ENCODE measurements around the gene FDX1. TPM values are rescaled to one million over a fixed set of nuclear protein-coding genes. Genes with fewer than 3 reads are reported as not detected.
A peak's percentile ranks its signal among the peaks of the same experiment; 100 is the strongest.

FDX1 gene
- total RNA-seq, 2 donors from 2014 or later, result 7.7 to 8.0 TPM

DNA sequence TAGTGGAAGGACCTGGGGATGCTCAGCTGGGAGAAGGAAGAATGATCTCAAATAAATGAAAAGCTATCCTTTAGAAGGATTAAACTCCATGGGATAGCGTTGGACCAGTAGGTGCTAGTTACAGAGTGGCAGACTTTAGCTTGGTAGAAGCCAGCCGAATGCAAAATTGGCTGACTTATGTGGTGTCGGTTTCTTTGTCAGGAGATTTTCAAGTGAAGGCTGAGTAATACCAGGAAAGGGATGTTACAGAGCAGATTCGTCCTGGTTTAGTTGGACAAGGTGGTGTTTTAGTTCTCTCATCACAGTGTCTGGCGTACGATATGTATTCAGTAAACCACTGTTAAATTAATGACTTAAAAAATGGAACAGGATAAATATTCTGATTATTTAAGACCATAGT lies 26.0 kb downstream of the FDX1 start:
- ATAC-seq (replicated peaks in 1 of 2), result peak; percentile 54 to 70
- Mint-ChIP-seq H3K4me1 (ENCODE audit: low read depth) (peaks cover 52% of the 10 kb centered on the region), H3K36me3 (ENCODE audit: insufficient read depth in 2 of 2) (peaks cover 3 to 4% of the 10 kb centered on the region in 2 donors), H3K27me3 (ENCODE audit: low read depth) (no peaks in the 10 kb centered on the region), H3K9me3 (no peaks in the 10 kb centered on the region), H3K4me3 (peak overlapping the region in 1 of 2 donors; percentile 41), H3K27ac (peak overlapping the region; percentile 13)
- peak; percentile 18 to 20 for DNase-seq

DNA sequence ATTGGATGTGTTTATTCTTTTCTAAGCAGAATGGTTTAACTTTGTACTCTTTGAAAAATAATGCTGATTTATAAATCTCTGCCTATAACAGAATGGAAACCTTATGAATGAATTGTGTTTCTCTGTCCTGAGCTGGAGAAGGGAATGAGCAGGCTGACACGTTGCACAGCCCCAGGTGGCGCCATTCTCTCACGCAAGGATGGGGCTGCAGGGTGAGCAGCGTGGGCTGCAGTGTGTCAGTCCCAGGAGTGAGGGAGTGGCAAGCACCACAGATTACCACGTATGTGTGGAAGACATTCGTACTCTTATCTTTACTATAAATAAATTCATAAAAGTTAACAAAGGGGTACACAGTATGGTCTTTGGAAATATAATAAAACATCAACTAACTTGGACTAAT lies 33.4 kb downstream of the FDX1 start:
- Mint-ChIP-seq H3K4me3 (no peak overlapping the region), H3K27me3 (ENCODE audit: low read depth) (no peaks in the 10 kb centered on the region), H3K9me3 (no peaks in the 10 kb centered on the region), H3K4me1 (ENCODE audit: low read depth) (no peaks in the 10 kb centered on the region), H3K36me3 (ENCODE audit: insufficient read depth in 2 of 2) (no peaks in the 10 kb centered on the region), H3K27ac (no peak overlapping the region)
- ATAC-seq (replicated peaks in 1 of 2) (peak in 1 of 2 donors; percentile 68), DNase-seq (peak; percentile 29)

DNA sequence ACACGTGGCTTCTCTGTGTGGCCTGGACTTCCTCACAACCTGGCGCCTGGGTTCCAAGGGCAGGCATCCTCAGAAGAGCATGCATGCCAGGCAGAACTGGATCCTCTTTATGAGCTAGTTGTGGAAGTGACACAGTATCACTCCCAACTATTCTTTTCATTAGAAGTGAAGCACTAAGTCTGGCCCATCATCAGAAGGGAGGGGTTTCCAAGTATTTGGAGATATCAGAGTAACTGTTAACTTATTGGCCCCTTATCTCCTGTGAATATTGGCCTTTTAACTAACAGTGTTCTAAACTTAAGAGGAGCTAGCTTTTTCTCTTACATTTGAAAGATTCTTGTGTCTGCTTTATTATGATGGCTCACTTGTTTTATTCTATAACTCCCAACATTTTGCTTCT lies 35.5 kb downstream of the FDX1 start:
- Mint-ChIP-seq H3K4me3 (no peak overlapping the region), H3K27me3 (ENCODE audit: low read depth) (no peaks in the 10 kb centered on the region), H3K9me3 (no peaks in the 10 kb centered on the region), H3K36me3 (ENCODE audit: insufficient read depth in 2 of 2) (peaks cover 0 to 2% of the 10 kb centered on the region in 2 donors), H3K27ac (no peak overlapping the region), H3K4me1 (ENCODE audit: low read depth) (no peaks in the 10 kb centered on the region)
- DNase-seq, result no peak
- ATAC-seq (replicated peaks in 1 of 2), result no peak

DNA sequence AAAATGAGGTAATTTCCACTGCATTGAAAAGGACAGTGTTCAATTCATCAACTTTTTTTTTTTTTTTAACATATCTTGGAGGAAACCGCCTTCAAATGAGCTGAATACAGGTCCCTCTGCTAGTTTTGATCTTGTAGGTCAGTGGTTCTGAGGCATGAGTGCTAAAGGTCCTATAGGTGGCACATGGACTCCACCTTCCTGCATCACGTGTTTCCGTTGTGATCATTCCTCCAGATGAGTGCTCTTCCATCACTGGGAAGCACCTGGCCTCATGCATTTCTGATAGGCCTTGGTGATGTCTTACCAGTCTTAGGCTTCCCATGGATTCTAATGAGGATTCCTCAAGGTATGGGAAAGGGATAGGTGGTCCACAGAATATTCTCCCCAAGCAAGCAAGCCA lies 37.8 kb downstream of the FDX1 start:
- Mint-ChIP-seq H3K9me3 (no peaks in the 10 kb centered on the region), H3K27ac (no peak overlapping the region), H3K36me3 (ENCODE audit: insufficient read depth in 2 of 2) (peaks cover 0 to 2% of the 10 kb centered on the region in 2 donors), H3K4me1 (ENCODE audit: low read depth) (peaks cover 6% of the 10 kb centered on the region), H3K4me3 (no peak overlapping the region), H3K27me3 (ENCODE audit: low read depth) (no peaks in the 10 kb centered on the region)
- DNase-seq, result no peak
- ATAC-seq (replicated peaks in 1 of 2), result no peak

DNA sequence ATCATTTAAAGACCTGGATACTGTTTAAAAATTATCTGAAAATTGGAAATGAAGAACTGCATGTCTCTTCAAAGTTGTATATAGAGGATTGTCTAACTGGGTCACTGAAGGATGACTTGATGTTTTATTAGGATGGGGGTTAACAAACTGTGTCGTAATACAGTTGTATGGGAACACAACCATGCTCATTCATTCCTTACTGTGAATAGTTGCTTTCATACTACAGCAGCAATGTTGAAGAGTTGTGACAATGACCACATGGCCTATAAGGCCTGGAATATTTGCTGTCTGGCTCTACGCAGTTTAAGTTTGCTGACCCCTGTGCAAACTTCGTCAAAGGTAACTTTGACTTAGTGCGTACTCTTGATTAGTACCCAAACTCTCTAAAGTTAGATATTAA lies 38.4 kb downstream of the FDX1 start:
- H3K4me1 Mint-ChIP-seq (ENCODE audit: low read depth), result peaks cover 6% of the 10 kb centered on the region
- peaks cover 0 to 2% of the 10 kb centered on the region in 2 donors for H3K36me3 Mint-ChIP-seq (ENCODE audit: insufficient read depth in 2 of 2)
- ATAC-seq (replicated peaks in 1 of 2) (no peak), DNase-seq (no peak)
- no peak overlapping the region for H3K4me3 Mint-ChIP-seq
- H3K9me3 Mint-ChIP-seq, result no peaks in the 10 kb centered on the region
- H3K27me3 Mint-ChIP-seq (ENCODE audit: low read depth), result no peaks in the 10 kb centered on the region
- no peak overlapping the region for H3K27ac Mint-ChIP-seq

DNA sequence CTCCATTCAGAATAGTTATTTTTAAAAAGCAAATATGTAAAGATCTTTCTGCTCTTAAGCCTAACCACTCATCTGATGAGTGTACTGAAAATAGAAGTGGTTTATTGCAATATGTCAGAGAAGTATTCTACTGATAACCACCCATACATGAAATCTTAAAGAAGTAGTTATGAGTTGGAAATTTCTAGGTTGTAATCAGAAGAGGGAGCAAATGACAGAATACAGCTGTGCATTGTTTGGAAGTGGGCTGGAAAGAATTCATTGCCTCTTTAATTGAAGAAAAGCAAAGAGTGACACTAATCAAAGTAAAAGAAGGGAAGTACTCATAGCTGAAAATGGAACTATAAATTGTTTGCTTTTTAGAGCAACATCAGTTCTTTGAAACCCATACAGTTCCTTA lies 39.4 kb downstream of the FDX1 start:
- ATAC-seq (replicated peaks in 1 of 2) (no peak), DNase-seq (no peak)
- H3K9me3 Mint-ChIP-seq, result no peaks in the 10 kb centered on the region
- no peak overlapping the region for H3K4me3 Mint-ChIP-seq
- H3K36me3 Mint-ChIP-seq (ENCODE audit: insufficient read depth in 2 of 2), result peaks cover 0 to 2% of the 10 kb centered on the region in 2 donors
- H3K27me3 Mint-ChIP-seq (ENCODE audit: low read depth), result no peaks in the 10 kb centered on the region
- H3K27ac Mint-ChIP-seq, result no peak overlapping the region
- H3K4me1 Mint-ChIP-seq (ENCODE audit: low read depth), result peaks cover 6% of the 10 kb centered on the region

DNA sequence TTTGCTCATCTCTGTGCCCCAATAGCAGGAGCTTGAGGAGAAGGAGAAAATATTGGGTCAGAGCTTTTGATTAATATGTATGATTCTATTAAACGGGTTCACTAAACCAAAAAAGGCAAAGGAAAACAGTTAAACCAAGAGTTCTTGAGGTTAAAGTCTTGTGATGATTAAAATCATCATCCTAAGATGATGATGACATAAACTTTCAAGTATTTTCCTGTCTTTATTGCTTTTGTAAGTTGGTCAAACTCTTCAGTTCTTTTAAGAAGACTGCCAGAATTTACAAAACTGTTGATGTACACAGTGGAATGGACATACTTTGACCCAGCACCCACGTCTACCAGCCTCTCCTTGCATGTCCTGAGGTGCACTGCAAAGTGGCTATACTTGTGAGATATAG lies 41.0 kb downstream of the FDX1 start:
- Mint-ChIP-seq H3K36me3 (ENCODE audit: insufficient read depth in 2 of 2) (peaks cover 0 to 2% of the 10 kb centered on the region in 2 donors), H3K4me1 (ENCODE audit: low read depth) (peaks cover 6% of the 10 kb centered on the region), H3K9me3 (no peaks in the 10 kb centered on the region), H3K4me3 (no peak overlapping the region), H3K27ac (no peak overlapping the region), H3K27me3 (ENCODE audit: low read depth) (no peaks in the 10 kb centered on the region)
- ATAC-seq (replicated peaks in 1 of 2), result no peak
- DNase-seq, result no peak

DNA sequence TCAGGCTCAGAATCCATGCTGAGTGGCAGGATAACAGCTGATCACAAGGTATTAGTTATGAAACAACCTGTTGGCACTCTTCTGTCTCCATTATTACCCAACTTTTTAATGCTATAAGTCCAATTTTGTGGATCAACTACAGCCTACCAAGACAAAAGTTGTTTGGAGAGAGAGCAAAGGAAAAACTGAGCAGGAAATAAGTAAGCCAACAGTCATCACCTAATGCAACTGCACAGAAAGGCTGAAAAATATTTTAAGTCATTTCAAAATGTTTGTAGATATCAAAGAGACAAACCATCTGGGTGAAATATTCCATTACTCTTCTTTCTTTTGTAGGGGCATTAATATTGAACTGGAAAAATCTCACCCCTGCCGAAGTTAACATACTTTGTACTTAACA lies 41.6 kb downstream of the FDX1 start:
- Mint-ChIP-seq H3K4me1 (ENCODE audit: low read depth) (peaks cover 6% of the 10 kb centered on the region), H3K36me3 (ENCODE audit: insufficient read depth in 2 of 2) (peaks cover 0 to 2% of the 10 kb centered on the region in 2 donors), H3K4me3 (no peak overlapping the region), H3K27ac (no peak overlapping the region), H3K27me3 (ENCODE audit: low read depth) (no peaks in the 10 kb centered on the region), H3K9me3 (no peaks in the 10 kb centered on the region)
- ATAC-seq (replicated peaks in 1 of 2) (no peak), DNase-seq (no peak)

DNA sequence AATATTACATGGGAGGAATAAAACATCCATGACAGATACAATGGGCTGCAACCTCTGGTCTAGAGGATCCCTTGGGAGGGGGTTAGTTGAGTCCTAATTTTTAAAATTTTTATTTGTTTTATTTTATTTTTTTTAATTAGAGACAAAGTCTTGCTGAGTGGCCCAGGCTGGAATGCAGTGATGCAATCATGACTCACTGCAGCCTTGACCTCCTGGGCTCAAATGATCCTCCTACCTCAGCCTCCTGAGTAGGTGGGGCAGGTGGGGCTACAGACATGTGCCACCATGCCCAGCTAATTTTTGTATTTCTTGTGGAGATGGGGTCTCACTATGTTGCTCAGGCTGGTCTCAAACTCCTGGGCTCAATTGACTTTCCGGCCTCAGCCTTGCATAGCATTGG lies 43.1 kb downstream of the FDX1 start:
- H3K4me1 Mint-ChIP-seq (ENCODE audit: low read depth), result peaks cover 6% of the 10 kb centered on the region
- H3K36me3 Mint-ChIP-seq (ENCODE audit: insufficient read depth in 2 of 2), result peaks cover 0 to 2% of the 10 kb centered on the region in 2 donors
- no peak for DNase-seq

DNA sequence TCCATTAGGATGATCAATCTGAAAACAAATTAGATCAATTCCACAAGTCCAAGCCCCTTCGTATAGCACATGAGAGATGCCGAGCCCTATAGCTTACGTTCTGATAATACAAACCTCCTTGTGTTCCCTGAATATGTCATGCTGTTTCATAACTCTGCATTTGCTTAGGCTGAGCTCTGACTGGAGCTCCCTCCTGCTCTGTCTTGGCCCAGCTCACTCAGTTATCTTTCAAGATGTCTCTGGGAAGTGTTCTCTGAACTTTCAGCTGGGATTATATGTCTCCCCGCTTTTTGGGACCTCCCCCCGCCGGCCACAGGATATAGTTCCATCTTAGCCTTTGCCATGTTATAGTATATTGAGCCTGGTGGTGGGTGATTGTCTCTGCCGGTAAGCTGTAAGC lies 44.0 kb downstream of the FDX1 start:
- Mint-ChIP-seq H3K4me1 (ENCODE audit: low read depth) (peaks cover 6% of the 10 kb centered on the region), H3K36me3 (ENCODE audit: insufficient read depth in 2 of 2) (no peaks in the 10 kb centered on the region), H3K4me3 (no peak overlapping the region), H3K27ac (no peak overlapping the region), H3K9me3 (no peaks in the 10 kb centered on the region), H3K27me3 (ENCODE audit: low read depth) (no peaks in the 10 kb centered on the region)
- ATAC-seq (replicated peaks in 1 of 2), result no peak
- no peak for DNase-seq

More for the DNA sequence above, 43.1 kb downstream of the FDX1 start:
- Mint-ChIP-seq H3K27me3 (ENCODE audit: low read depth) (no peaks in the 10 kb centered on the region), H3K27ac (no peak overlapping the region), H3K4me3 (no peak overlapping the region), H3K9me3 (no peaks in the 10 kb centered on the region)
- ATAC-seq (replicated peaks in 1 of 2), result no peak

DNA sequence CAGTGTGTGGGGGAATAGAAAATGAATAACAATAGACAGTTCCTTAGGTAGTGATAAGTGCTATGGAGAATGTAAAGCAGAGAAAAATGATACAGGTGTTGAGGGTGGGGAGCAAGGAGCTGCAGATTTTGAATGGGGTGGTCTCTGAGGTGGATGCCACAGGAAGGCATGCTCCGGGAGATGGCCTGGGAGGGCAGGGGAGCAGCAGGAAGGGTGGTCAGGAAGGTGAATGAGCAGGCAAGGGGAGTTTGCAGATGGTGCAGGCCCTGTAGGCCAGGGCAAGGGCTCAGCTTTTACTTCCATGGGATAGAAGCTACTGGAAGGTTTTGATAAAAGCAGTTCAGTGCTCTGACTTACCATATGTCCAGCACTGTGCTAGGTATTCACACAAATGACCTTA lies 44.8 kb downstream of the FDX1 start:
- H3K36me3 Mint-ChIP-seq (ENCODE audit: insufficient read depth in 2 of 2), result no peaks in the 10 kb centered on the region
- DNase-seq (no peak), ATAC-seq (replicated peaks in 1 of 2) (no peak)
- H3K9me3 Mint-ChIP-seq, result no peaks in the 10 kb centered on the region
- peaks cover 6% of the 10 kb centered on the region for H3K4me1 Mint-ChIP-seq (ENCODE audit: low read depth)
- H3K27me3 Mint-ChIP-seq (ENCODE audit: low read depth), result no peaks in the 10 kb centered on the region
- H3K27ac Mint-ChIP-seq, result no peak overlapping the region
- H3K4me3 Mint-ChIP-seq, result no peak overlapping the region

DNA sequence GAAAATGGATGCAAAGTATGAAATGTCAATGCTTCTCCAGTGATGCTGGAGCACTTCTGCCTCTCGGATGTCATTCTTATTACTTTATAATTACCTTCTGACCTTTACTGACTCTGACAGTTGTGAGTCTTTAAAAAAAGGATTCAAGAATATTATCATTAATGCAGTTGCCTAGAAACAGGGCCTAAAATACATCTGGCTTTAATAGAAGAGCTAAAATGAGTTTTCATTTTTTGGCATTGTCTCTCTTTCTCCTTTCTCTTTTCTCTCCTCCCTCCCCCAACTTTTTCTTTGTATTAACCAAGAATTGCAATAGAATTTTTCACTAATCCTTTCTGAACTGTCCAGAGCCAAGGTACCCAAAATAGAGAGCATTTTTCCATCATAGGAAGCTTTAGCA lies 45.9 kb downstream of the FDX1 start:
- peaks cover 5% of the 10 kb centered on the region for H3K4me1 Mint-ChIP-seq (ENCODE audit: low read depth)
- no peaks in the 10 kb centered on the region for H3K9me3 Mint-ChIP-seq
- ATAC-seq (replicated peaks in 1 of 2), result no peak
- H3K36me3 Mint-ChIP-seq (ENCODE audit: insufficient read depth in 2 of 2), result no peaks in the 10 kb centered on the region
- DNase-seq, result no peak
- no peaks in the 10 kb centered on the region for H3K27me3 Mint-ChIP-seq (ENCODE audit: low read depth)
- no peak overlapping the region for H3K4me3 Mint-ChIP-seq
- no peak overlapping the region for H3K27ac Mint-ChIP-seq

DNA sequence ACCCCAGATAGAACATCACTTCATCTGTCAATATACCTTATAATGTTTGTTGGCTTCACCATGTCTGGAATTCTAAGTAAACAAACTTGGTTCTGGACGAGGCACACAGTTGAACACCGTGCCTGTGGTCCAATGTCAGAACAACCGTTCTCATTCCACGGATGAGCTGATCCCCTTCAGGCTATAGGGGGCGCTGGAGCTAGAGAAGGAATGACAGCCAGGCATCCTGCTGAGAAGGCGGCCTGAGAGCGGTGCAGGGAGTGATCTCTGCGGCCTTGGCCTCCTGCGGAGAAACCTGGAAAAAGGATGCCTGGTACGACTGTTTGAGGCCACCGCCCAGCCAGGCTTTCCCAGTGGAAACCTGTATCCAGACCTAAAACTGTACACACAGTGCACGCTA lies 48.7 kb downstream of the FDX1 start:
- Mint-ChIP-seq H3K4me1 (ENCODE audit: low read depth) (no peaks in the 10 kb centered on the region), H3K27ac (no peak overlapping the region), H3K9me3 (no peaks in the 10 kb centered on the region), H3K4me3 (no peak overlapping the region), H3K27me3 (ENCODE audit: low read depth) (no peaks in the 10 kb centered on the region), H3K36me3 (ENCODE audit: insufficient read depth in 2 of 2) (no peaks in the 10 kb centered on the region)
- ATAC-seq (replicated peaks in 1 of 2) (no peak), DNase-seq (no peak)

DNA sequence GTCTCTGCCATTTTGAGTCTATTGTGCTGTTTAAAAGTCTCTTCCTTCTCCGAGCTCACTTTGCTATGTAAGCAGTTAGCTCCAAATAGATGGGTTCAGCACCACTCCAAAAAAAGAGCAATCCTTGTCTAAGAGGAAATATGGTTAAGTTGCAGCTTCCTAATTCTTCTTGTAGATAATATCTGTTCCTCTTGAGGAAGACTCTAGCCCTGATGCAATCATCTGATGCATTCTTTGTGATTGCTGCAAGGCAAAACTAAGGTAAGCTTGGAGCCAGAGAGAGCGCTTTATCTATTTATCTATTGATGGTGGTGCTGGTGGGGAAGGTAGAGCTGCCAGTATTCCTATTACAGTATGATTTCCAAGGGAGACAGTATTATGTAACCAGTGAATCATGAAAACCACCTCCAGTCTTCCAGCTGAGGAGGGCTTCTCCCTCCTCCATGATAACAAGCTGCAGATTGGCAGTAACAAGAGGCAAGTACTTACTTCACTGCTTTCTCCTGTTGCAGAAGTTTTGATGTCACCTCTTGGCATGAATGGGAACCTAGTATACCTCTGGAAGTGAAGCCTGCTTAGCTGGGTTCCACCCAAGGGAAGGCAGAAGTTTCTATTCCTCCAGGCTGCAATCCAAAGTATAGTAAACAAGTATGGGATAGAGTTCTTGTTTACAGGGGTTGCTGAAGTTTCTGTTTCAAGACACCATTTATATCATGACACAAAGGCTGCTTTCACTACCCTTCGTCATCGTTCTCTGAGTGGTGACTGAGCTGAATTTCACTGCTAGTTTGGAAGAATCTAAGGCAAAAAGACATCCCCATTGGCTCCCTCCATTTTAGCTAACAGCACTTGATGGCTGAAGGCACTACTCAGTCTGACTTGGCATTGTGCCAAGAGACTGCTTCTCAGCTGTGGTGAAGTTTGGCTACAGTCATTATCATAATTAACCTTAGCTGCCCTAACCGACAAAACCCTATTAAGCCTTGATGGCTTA lies 49.7 kb downstream of the FDX1 start:
- H3K27ac Mint-ChIP-seq, result no peak overlapping the region
- ATAC-seq (replicated peaks in 1 of 2) (no peak), DNase-seq (no peak)
- no peaks in the 10 kb centered on the region for H3K9me3 Mint-ChIP-seq
- no peaks in the 10 kb centered on the region for H3K36me3 Mint-ChIP-seq (ENCODE audit: insufficient read depth in 2 of 2)
- H3K4me1 Mint-ChIP-seq (ENCODE audit: low read depth), result no peaks in the 10 kb centered on the region
- no peaks in the 10 kb centered on the region for H3K27me3 Mint-ChIP-seq (ENCODE audit: low read depth)
- H3K4me3 Mint-ChIP-seq, result no peak overlapping the region
